Smooth muscle cell of the brain vasculature (primary cell): ENCODE results near the gene ERCC6.
A peak's percentile ranks its signal among the peaks of the same experiment; 100 is the strongest.

Experiments used
- DNase-seq: peaks from one replicate; pipeline ENCODE4 v3.0.0-alpha.2; 2012; ENCODE audit warnings: low read depth, low spot score

ERCC6 gene

DNA sequence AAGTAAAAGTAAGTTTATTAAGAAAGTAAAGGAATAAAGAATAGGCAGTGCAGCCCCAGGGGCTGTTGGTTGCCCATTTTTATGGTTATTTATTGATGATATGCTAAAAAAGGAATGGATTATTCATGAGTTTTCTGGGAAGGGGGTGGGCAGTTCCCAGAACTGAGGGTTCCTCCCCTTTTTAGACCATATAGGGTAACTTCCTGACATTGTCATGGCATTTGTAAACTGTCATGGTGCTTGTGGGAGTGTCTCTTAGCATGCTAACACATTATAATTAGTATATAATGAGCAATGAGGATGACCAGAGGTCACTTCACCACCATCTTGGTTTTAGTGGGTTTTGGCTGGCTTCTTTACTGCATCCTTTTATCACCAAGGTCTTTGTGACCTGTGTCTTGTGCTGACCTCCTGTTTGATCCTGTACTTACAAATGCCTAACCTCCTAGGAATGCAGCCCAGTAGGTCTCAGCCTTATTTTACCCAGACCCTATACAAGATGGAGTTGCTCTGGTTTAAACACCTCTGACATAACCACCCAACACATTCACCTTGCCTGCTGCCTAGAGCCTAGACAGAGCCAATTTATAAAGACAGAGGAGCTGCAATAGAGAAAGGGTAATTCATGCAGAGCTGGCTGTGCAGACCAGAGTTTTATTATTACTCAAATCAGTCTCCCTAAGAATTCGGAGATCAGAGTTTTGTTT, 10.9 kb upstream of the ERCC6 start:
- DNase-seq = no peak

GRCh38 chr10:49543604-49544003, 4.7 kb upstream of the ERCC6 start:
- no peak for DNase-seq

DNA sequence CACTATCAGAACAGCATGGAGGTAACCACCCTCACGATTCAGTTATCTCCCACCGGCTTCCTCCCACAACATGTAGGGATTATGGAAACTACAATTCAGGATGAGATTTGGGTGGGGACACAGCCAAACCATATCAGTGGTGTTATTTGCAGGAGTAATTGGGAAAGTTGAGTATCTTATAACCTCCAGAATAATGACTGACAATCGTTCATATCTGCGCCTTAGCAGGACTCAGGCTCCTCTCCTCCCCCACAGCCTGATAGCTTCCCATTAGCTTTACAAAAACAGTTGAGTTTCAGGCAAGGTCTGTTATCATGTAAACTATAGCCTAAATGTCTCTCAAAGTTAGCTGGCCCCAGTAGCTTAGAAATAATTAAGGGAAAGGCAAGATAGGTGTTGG, 3.4 kb upstream of the ERCC6 start:
- no peak for DNase-seq

- no peak for DNase-seq
Measured at GRCh38 chr10:49541762-49542161, 2.8 kb upstream of the ERCC6 start.

DNA sequence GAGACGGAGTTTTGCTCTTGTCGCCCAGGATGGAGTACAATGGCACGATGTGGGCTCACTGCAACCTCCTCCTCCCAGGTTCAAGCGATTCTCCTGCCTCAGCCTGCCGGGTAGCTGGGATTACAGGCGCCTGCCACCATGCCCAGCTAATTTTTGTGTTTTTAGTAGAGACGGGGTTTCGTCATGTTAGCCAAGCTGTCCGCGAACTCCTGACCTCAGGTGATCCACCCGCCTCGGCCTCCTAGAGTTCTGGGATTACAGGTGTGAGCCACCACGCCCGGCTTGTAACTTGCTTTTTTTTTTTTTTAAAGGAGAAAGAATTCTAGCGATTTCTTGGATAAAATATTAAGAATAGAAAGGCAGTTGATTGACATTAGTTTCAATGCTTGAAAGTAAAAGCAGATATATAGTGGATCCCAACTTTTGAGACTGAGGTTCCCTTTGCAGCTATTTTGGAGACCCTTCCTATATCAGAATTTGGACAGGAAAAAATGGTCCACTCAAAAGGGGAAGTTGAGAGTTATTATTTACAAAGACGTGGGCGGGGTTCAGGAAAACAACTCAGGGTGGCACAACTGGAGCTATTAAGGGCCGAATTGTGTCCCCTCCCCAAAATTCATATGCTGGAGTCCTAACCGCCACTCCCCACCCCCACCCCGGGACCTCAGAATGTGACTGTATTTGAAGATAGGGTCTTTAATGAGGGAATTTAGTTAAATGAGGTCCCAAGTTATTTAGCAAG, 1.3 kb upstream of the ERCC6 start:
- DNase-seq = no peak

DNA sequence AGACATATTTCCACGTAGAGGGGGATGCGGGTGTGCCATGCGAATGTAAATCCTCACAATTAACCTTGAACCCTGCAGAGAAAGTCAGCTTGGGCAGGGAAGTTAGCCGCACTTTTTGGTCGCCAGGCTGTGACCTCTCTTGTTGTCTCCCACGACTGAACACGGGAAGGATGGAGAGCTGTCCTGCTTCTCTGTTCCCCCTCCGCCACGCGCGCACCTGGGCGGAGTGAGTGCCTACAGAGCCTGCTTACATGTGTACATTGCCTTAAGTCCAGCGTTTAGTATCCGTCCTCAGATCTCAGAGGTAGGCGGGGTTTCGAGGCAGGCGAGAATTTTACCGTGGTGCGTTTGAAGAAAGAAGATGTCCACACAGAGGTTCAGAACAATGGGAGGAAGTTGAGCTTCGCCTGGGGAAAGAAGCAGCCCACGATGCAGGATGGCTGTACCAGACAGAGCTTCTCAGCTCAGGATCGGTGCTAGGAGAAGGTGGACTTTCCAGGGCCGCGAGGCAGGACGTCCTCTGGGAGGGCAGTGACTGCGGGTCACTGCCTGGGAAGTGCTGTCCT, 482 bp upstream of the ERCC6 start:
- DNase-seq = peak; percentile 26

DNA sequence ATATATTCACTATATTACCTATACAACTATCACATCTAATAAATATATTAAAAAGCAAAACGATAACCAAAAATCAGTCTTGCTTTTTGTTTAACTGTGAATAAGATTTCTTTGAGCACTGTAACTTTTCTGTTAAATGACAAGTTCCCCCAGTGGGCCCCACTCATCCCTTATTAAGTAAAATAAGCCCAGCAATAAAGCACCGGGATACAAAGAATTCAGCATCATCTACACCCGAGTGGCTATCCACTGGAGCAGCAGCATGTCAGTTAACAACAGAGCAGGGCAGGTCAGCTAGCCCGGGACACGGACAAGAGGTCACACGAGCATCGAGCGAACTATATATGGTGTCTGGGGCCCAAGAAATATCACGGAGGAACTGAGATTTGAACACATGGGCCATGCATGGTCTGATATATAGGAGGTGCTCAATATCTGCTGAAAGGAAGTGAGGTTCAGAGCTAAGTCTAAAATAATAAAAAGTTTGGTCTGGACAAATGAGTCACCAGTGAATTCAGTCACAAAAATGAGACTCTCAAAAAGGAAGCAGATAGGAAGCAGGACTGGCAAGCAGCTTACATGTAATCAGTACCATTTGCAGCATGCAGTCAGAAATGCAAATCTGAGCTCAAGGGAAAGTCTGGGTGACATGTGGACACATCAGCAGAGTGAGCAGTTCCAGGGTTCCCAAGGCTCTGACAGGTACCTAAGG, 4.1 kb downstream of the ERCC6 start:
- no peak for DNase-seq

DNA sequence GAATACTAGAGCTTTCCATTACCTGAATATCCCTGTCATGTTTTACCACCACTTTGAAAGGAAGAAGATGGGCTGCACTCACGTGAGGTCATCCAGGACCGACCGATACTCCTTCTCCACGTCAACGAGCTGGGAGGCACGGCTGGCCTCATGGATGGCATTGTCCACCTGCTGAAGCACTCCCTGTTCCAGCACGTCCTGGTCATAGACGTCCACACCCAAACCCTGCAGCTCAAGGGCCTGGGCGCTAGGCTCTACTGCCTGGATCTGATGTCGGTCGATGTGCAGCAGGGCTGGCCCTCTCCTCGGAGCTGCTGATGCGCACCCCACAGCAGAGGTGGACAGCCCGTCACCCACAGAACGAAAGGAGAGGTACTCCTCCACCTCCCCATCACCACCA, 6.5 kb downstream of the ERCC6 start:
- DNase-seq = no peak

- no peak for DNase-seq
Measured at GRCh38 chr10:49528977-49529506, 9.9 kb downstream of the ERCC6 start.

DNA sequence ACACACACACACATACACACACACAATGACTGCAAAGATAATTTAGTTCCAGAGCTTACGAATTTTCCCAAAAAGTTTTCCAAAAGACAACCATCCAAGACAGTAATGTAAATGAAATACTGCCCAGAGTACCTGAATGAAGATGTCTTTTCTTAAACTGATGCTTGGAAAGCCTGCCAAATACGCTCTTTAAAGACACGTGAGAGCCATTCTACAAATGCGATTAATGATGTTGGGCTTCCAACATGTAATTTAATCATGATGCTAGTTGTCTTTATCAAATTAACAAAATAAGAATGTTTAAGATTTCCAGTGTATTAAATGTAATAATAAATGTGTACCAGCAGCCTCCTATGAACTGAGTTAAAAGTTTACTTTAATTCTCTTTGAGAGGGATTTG, 11.1 kb downstream of the ERCC6 start:
- no peak for DNase-seq

DNA sequence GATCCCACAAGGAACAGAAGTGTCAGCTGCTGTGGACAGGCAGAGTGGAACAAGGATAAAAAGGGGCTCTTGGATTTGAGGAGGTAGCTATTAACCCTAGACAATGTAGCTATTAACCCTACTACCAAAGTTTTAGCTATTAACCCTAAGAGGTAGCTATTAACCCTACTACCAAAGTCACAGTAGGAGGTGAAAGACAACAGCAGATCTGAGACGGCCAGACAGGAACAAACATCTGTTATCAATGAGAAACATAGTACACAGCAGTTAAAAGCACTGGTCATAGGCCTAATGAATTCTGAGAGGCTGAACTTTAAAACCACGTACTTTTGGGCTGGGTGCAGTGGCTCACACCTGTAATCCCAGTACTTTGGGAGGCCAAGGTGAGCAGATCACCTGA, 11.9 kb downstream of the ERCC6 start:
- DNase-seq = no peak

DNA sequence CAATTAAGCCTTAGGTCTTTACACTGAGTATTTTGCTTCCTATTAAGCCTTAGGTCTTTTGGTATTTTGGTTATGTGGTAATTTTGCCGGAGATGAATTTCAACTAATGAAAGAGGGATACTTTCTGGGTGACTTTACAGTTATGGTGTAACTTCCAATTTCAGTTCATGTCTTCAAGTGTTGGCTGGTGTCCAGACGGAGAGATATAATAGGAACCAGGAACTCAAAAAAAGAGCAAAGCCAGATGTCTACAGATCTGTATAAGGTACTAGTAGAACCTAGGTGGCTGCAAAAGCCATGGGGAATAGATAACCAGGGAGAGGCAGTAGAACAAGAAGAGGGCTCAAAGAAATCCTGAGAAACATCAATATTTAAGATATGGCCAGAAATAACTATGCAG, 12.3 kb downstream of the ERCC6 start:
- DNase-seq = no peak

DNA sequence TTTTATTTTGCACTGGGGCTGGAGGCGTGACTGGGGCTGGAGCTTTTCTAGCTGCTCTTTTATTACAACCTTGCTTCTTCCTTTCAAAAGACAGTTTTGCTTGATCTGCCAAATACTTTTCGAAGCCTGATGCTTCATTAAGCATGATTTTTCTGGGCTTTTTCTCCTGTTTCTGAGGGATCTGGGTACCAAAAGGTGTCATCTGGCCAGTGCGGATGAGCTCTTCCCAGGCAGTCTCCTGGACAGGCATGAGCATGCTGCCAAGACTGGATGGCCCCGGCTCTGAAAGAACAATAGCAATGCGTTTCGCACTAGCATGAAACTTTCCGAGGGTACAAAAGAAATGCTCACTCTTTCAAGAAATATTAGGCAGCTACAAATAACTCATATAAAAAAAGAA, 14.4 kb downstream of the ERCC6 start:
- no peak for DNase-seq

- DNase-seq = no peak
Measured at GRCh38 chr10:49523301-49523700, 15.6 kb downstream of the ERCC6 start.

GRCh38 chr10:49521062-49521461, 17.9 kb downstream of the ERCC6 start:
- no peak for DNase-seq

- DNase-seq = no peak
Measured at GRCh38 chr10:49520122-49520775, 18.7 kb downstream of the ERCC6 start.

- no peak for DNase-seq
Measured at GRCh38 chr10:49519717-49520116, 19.2 kb downstream of the ERCC6 start.

- DNase-seq = no peak
Measured at GRCh38 chr10:49518982-49519578, 19.8 kb downstream of the ERCC6 start.

DNA sequence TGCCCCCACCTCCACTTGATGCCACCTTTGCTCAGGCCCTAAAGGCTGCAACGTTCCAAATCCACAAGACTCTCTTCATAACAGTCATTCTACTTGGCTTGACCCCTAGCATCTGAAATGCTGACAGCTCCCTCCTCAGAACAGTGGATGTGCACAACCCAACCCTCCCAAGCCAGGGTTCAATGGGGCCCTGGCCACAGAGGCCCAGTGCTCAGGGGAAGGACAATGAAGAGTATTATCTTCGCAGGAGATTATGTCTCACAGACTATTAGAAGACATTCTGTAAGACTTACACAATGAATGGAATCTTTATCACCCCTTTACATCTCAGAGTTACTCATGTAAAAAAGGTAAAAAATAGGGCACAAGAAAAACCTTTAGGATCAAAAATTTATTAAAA, 20.4 kb downstream of the ERCC6 start:
- no peak for DNase-seq

DNA sequence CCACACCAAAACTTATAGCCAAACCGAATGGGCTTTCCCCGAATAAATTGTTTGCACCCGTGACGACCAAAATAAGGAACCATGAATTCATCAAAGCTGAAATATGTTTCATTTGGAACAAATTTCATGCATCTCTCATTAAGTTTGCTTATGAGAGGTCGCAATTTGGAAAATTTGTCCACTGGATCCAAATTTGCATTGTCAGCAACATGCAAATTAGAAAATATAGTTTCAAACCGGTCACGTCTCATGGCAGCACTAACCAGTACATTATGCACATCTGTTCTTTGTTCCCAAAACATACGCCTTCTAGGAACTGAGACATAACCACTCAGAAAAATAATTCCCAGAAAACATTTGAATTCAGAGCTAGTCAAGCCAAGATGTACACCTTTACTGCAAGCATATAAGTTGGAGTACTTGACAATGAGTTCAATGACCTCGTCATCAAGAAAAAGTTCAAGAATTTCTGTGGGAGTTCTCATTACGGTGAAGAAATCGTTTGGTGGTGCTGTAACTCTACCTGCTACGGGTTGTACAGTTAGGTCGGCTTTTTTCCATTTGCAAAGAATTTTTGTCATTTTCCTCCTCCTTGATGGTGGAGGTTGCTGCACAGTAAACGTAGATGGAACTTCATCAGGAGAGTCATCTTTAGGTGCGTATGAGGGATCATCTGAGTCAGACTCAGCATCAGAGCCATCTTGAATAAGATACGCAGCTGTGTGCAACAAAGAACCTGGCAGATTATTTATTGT, 22.5 kb downstream of the ERCC6 start:
- no peak for DNase-seq
